OCI-LY1 (cell line): Measurements from ENCODE around the gene PRKACA.

ENCODE experiments used
- H2AFZ ChIP-seq: fragments of 200-600 bp; sonication (generic), shearing (Covaris generic); 2 replicates; pipeline ENCODE4 v1.6.0; 2014; ENCODE audit warnings: antibody characterized with exemption, mild to moderate bottlenecking, low read length
- H3F3A ChIP-seq: fragments of 200-600 bp; sonication (generic), shearing (Covaris generic); 2 replicates; pipeline ENCODE4 v1.6.0; 2014; ENCODE audit warnings: mild to moderate bottlenecking, antibody characterized with exemption, low read length, moderate library complexity; ENCODE audit not compliant: insufficient read depth
- H3K27ac ChIP-seq: fragments of 200-600 bp; sonication (generic); 2 replicates; pipeline ENCODE4 v1.5.1; 2014; ENCODE audit warnings: low read length, mixed run types, mild to moderate bottlenecking, low read depth; ENCODE audit not compliant: poor library complexity, severe bottlenecking
- H3K27me3 ChIP-seq: fragments of 200-600 bp; sonication (generic); 2 replicates; pipeline ENCODE4 v1.6.0; 2014; ENCODE audit warnings: antibody characterized with exemption, mild to moderate bottlenecking, low read length, moderate library complexity; ENCODE audit not compliant: insufficient read depth
- H3K36me3 ChIP-seq: fragments of 200-600 bp; sonication (generic); 2 replicates; pipeline ENCODE4 v1.6.1; 2014; ENCODE audit warnings: mild to moderate bottlenecking, antibody characterized with exemption, low read length, moderate library complexity, mixed read lengths; ENCODE audit not compliant: insufficient read depth
- H3K4me1 ChIP-seq: fragments of 200-600 bp; sonication (generic); 2 replicates; pipeline ENCODE4 v1.5.1; 2014; ENCODE audit warnings: mild to moderate bottlenecking, low read length, moderate library complexity; ENCODE audit not compliant: insufficient read depth, severe bottlenecking
- H3K4me2 ChIP-seq: fragments of 200-600 bp; sonication (generic), shearing (Covaris generic); 2 replicates; pipeline ENCODE4 v1.6.1; 2014; ENCODE audit warnings: low read length
- H3K4me3 ChIP-seq: fragments of 200-600 bp; sonication (generic); 2 replicates; pipeline ENCODE4 v1.5.1; 2014; ENCODE audit warnings: low read length, low read depth, mild to moderate bottlenecking, mixed read lengths; ENCODE audit not compliant: poor library complexity, severe bottlenecking
- H3K79me2 ChIP-seq: fragments of 200-600 bp; shearing (Covaris generic); 2 replicates; pipeline ENCODE4 v1.6.1; 2016; ENCODE audit warnings: mixed run types, low read length, mixed read lengths; ENCODE audit not compliant: insufficient read depth
- H3K9ac ChIP-seq: fragments of 200-600 bp; sonication (generic), shearing (Covaris generic); 2 replicates; pipeline ENCODE4 v1.6.1; 2014; ENCODE audit warnings: mild to moderate bottlenecking, low read length, mixed read lengths
- H3K9me2 ChIP-seq: fragments of 200-600 bp; sonication (generic), shearing (Covaris generic); 2 replicates; pipeline ENCODE4 v1.6.1; 2014; ENCODE audit warnings: low read depth, mild to moderate bottlenecking, low read length, mixed read lengths
- H3K9me3 ChIP-seq: fragments of 200-600 bp; shearing (Covaris generic); 2 replicates; pipeline ENCODE4 v1.6.1; 2014; ENCODE audit warnings: low read length, mixed read lengths
- H4K20me1 ChIP-seq: fragments of 200-600 bp; sonication (generic), shearing (Covaris generic); 2 replicates; pipeline ENCODE4 v1.6.0; 2016; ENCODE audit warnings: mild to moderate bottlenecking, low read length; ENCODE audit not compliant: insufficient read depth
- EZH2 ChIP-seq: fragments of 200-600 bp; sonication (generic), shearing (Covaris generic); IDR thresholded peaks from 2 replicates; pipeline ENCODE4 v1.8.0; 2017; ENCODE audit warnings: borderline replicate concordance, mixed run types, mild to moderate bottlenecking, antibody characterized with exemption, low read length, moderate library complexity, mixed read lengths
- TF ChIP-seq, protein P1 (sequence below): fragments of 200-600 bp; sonication (generic), shearing (Covaris generic); IDR thresholded peaks from 2 replicates; pipeline ENCODE4 v1.5.1; 2017; ENCODE audit warnings: mild to moderate bottlenecking, antibody characterized with exemption, low read length, moderate library complexity, mixed read lengths

Gene PRKACA

DNA sequence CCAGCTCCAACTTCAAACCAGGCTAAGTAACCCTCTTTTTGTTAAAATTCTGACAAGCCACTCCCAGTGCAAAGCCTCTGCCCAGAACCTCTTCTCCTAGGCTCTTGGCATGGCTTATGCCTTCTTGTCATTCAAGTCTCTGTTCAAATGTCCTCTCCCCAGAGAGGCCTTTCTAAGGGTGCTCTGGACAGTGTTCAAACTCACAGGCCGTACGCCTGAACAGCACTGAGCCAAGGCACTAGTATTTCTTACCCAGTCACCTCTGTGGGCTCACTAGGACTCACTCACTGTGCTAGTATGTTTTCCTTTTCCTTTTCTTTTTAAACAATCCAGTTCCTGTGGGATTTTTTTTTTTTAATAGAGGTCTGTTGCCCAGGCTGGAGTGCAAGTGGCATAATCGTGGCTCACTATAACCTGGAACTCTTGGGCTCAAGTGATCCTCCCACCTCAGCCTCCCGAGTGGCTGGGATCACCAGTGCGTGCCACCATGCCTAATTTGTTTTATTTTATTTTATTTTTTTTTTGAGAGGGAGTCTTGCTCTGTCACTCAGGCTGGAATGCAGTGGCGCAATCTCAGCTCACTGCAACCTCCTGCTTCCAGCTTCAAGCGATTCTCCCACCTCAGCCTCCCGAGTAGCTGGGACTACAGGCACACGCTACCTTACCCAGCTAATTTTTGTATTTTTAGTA is 21.2 kb upstream of the PRKACA start:
- Histone ChIP-seq H3K27ac (no peak overlapping the region), H3K4me1 (peaks cover 31% of the 10 kb centered on the region), H3K9me2 (no peaks in the 10 kb centered on the region), H2AFZ (no peak overlapping the region), H3K27me3 (no peaks in the 10 kb centered on the region), H3K4me2 (0 out of 2 replicates have a peak overlapping the region, but pooled peaks have one; percentile 38), H3K36me3 (peaks cover 9% of the 10 kb centered on the region; the same call in 1 of the 2 replicates), H3F3A (no peaks in the 10 kb centered on the region), H3K79me2 (peaks cover 19% of the 10 kb centered on the region), H3K4me3 (no peak overlapping the region), H3K9me3 (no peaks in the 10 kb centered on the region), H3K9ac (0 out of 2 replicates have a peak overlapping the region, but pooled peaks have one; percentile 3), H4K20me1 (no peaks in the 10 kb centered on the region)
- TF ChIP-seq EZH2, result no peak
- TF ChIP-seq, protein P1, sequence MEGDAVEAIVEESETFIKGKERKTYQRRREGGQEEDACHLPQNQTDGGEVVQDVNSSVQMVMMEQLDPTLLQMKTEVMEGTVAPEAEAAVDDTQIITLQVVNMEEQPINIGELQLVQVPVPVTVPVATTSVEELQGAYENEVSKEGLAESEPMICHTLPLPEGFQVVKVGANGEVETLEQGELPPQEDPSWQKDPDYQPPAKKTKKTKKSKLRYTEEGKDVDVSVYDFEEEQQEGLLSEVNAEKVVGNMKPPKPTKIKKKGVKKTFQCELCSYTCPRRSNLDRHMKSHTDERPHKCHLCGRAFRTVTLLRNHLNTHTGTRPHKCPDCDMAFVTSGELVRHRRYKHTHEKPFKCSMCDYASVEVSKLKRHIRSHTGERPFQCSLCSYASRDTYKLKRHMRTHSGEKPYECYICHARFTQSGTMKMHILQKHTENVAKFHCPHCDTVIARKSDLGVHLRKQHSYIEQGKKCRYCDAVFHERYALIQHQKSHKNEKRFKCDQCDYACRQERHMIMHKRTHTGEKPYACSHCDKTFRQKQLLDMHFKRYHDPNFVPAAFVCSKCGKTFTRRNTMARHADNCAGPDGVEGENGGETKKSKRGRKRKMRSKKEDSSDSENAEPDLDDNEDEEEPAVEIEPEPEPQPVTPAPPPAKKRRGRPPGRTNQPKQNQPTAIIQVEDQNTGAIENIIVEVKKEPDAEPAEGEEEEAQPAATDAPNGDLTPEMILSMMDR, result no peak

- H3F3A ChIP-seq, result no peaks in the 10 kb centered on the region
- peaks cover 19% of the 10 kb centered on the region for H3K79me2 ChIP-seq
These were observed 19.1 kb upstream of the PRKACA start, which contains the start of gene ASF1B for GRCh38 chr19:14136509-14137281. Gene ASF1B (minus strand): TSS chr19:14136589. CDS start chr19:14136456, 133 bp downstream.

DNA sequence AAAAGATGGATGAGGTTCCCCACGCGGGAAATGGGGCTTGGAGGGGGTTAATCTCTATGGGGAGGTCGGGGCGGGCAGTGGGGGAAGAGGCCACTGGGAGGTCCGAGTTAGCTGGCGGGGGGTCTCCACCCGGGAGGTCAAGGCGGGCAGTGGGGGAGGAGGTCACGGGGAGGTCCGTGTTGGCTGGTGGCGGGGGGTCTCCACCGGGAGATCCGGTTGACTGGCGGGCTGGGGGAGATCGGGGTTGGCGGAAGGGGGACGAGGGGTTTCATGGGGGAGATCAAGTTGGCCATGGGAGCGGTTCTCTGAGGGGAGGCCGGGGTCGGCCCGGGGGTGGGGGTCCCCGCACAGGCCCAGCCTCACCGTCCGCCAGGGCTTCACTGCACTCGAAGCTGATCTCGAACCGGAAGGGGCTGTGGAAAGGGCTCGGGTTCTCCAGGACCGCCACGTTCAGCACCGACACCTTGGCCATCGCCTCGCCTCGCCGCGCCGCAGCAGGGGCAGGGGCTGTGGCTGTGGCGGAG is 18.5 kb upstream of the PRKACA start:
- H3K36me3 ChIP-seq, result peaks cover 22% of the 10 kb centered on the region
- H3K27me3 ChIP-seq, result no peaks in the 10 kb centered on the region
- no peak overlapping the region for H2AFZ ChIP-seq
- H3F3A ChIP-seq, result no peaks in the 10 kb centered on the region
- TF ChIP-seq, protein P1, result no peak
- no peak for TF ChIP-seq EZH2
- no peaks in the 10 kb centered on the region for H4K20me1 ChIP-seq
- no peaks in the 10 kb centered on the region for H3K9me2 ChIP-seq
- H3K4me1 ChIP-seq, result peaks cover 31% of the 10 kb centered on the region
- H3K27ac ChIP-seq, result peak overlapping the region; percentile 33
- H3K9me3 ChIP-seq, result no peaks in the 10 kb centered on the region
- peak overlapping the region; percentile 85 for H3K4me3 ChIP-seq
- H3K9ac ChIP-seq, result peak overlapping the region; percentile 88
- H3K4me2 ChIP-seq, result peak overlapping the region; percentile 97
- H3K79me2 ChIP-seq, result peaks cover 19% of the 10 kb centered on the region

More at GRCh38 chr19:14136509-14137281, 19.1 kb upstream of the PRKACA start, which contains the start of gene ASF1B:
- H3K4me1 ChIP-seq, result peaks cover 31% of the 10 kb centered on the region
- no peaks in the 10 kb centered on the region for H3K27me3 ChIP-seq
- peaks cover 20% of the 10 kb centered on the region for H3K36me3 ChIP-seq
- H3K4me2 ChIP-seq, result peak within 1 kb of the TSS; percentile 97
- TF ChIP-seq EZH2, result no peak
- TF ChIP-seq, protein P1, result peak; percentile 70
- peak within 1 kb of the TSS; percentile 88 for H3K9ac ChIP-seq
- no peak within 1 kb of the TSS for H2AFZ ChIP-seq
- no peaks in the 10 kb centered on the region for H3K9me3 ChIP-seq
- no peaks in the 10 kb centered on the region for H3K9me2 ChIP-seq
- peak within 1 kb of the TSS; percentile 85 for H3K4me3 ChIP-seq
- peak within 1 kb of the TSS; percentile 63 for H3K27ac ChIP-seq
- no peaks in the 10 kb centered on the region for H4K20me1 ChIP-seq
